Femur (tissue), 1 donor: Measurements from ENCODE around the gene ZNF814.
"Not testable (repeated sequence)": the region's sequence is repeated elsewhere in the genome, so short reads cannot be mapped to it uniquely, and the experiment has no call there.

Source experiments
- DNase-seq: peaks from one replicate; pipeline ENCODE4 v3.0.0-alpha.2; 2017

Gene ZNF814

DNA sequence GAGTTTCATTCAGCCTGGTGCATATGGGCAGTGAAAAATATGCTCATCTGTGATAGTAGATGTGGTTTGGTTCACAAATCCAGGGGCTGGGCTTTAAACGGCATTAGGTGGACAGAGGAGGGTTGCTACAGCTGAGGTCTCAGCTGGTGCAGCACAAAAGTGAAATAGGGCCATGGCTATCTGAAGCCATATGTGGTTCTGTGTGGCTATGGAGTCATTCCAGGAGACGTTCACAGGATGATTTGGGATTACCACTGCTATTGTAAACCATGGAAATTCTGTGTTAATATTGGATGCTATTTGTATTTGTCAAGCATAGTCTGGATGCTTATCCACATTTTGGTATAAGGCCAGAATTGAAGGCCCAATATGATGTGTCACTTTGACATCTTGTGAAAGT, 34.7 kb downstream of the ZNF814 start:
- DNase-seq = not testable (repeated sequence)

DNA sequence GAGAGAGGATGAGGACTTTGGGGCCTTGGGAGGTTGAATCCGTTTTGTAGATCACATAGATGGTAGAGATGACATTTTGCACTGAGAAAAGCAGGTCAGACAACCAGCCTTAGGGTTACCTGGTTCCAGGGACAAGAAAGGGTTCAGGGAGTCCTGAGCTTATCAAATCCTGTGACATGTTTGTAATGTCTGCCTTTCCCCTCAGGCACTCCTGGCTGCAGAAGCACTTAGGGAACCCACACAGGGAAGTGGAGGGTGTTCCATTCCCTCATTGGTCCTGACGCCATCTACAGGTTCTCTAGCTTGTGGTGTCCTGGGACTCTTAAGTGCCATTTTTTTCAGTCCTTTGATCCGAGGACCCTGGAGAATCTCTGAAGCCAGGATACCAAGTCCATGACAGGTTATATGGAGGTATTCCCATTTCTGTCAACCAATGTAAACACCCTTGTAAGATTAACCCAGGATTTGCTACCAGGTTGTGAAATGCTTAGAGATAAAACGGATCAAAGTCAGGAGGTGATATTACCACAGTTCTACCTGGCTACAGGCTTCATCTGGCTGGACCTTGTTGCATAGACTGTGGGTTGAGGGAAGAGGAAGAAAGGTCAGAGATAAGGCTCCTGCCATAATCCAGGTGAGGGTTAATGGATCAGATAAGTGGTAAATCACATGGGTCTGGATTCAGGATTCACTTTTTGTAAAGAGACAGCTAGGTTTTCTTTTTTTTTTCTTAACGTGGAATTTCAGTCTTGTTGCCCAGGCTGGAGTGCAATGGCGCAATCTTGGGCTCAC, 36.8 kb downstream of the ZNF814 start:
- DNase-seq = not testable (repeated sequence)

DNA sequence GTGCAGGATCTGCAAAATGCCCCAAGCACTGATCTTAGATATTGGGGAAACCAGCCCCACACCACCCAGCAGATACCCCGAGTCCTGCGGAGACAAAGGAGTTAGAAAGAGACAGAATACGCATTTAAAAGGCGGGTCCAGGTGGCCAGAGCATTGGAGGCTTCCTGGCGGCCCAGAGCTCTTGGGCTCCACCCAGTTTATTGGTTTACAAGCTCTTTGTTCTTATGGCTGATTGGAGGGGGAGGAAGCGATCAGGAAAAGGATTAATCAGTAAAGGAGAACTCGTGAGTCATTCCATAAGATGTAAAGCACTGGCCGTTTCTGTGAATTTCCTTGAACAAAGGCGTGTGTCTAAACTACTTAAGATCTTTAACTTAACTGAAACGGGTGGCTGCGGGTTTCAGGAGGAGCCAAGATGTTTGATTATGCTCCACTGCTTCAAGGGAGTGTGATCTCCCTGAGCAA, 38.3 kb downstream of the ZNF814 start:
- no peak for DNase-seq

DNA sequence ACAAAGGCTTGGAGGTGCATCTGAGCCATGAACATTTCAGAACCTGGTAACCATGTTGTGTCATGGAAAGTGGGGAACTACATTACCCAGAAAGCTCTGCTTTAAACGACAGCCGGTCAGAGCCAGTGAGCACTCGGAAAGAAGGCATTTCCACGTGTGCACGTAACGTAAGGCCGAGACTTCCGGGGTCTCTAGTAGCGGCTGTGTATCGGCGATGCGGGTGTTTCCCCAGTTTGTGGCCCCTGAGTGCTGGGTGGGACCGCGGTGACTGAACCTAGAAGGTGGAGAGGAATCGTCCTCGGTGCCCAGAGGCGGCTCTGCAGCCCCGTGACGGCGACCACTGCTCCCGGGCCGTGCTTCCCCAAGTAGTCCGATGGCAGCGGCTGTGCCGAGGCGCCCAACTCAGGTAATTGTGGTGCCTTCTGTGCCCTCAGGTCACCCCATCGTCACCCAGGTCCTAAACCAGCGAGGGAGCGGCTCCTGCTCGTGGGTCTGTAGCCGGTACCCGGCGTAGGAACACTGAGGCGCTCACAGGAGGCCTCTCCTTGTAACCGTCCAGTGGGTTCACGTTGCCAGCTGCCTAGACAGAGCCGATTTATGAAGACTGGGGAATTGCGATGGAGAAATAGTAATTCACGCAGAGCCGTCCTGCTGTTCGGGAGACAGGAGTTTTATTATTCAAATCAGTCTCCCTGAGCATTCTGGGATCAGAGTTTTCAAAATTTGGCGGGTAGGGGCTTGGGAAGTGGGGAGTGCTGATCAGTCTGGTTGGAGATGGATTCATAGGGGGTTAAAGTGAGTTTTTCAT, 39.0 kb downstream of the ZNF814 start, which contains the start of gene ZNF587:
ZNF587 (plus strand) TSS at position 194 of the 808 bp plus-strand sequence; CDS start at position 374, 180 bp downstream.
- peak; percentile 86 for DNase-seq

DNA sequence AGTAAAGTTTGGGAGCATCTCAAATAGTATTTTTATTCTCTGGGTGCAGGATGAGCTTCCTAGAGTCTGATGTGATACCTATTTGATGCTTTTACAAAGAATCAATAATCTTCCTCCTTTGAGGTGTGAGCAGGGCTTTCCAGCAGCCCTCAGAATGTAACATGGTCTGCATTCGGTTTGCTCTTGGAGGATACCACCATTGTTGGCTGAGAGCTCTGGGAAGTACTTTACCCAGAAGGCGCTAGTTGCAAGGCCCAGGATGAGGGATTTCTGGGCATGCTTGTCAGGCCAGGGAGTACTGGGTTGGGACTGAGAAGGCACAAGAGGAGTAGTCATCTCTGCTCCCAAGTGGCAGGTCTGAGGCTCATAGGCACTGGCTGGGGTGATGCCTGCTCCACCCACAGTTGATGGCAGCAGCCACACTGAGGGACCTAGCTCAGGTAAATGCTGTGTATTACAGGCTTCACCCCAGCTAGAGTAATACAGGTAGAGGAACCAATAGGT, 39.6 kb downstream of the ZNF814 start:
- DNase-seq = not testable (repeated sequence)

DNA sequence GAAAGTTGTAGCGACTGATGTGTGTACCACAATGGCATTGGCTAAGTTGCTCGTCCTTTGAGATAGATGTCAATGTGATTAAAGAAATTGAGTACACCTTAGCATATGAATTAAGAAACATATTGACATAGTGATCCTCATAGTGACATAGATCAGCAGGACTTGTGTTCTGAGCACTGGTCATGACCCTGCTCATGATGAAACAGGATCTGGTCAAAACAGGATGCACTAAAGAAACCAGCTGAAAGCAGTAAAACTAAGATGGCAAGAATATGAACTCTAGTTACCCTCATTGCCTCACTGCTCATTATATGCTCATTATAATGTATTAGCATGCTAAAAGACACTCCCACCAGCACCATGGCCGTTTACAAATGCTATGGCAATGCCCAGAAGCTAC, 41.7 kb downstream of the ZNF814 start:
- not testable (repeated sequence) for DNase-seq

DNA sequence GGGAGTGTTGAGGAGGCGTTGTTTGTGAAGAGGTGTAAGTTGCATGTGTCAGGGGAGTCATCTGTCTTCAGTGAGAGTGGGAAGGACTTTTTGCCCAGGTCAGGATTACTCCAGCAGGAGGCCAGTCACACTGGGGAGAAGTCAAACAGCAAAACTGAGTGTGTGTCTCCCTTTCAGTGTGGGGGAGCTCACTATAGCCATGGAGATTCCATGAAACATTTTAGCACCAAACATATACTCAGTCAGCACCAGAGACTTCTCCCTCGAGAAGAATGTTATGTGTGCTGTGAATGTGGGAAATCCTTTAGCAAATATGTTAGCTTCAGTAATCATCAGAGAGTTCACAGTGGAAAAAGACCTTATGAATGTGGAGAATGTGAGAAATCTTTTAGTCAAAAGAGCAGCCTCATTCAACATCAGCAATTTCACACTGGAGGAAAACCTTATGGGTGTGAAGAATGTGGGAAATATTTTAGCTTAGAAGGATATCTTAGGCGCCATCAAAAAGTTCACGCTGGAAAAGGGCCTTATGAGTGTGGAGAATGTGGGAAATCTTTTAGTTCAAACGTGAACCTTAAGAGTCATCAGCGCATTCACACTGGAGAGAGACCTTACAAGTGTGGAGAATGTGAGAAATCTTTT, 47.6 kb downstream of the ZNF814 start:
- DNase-seq = no peak

DNA sequence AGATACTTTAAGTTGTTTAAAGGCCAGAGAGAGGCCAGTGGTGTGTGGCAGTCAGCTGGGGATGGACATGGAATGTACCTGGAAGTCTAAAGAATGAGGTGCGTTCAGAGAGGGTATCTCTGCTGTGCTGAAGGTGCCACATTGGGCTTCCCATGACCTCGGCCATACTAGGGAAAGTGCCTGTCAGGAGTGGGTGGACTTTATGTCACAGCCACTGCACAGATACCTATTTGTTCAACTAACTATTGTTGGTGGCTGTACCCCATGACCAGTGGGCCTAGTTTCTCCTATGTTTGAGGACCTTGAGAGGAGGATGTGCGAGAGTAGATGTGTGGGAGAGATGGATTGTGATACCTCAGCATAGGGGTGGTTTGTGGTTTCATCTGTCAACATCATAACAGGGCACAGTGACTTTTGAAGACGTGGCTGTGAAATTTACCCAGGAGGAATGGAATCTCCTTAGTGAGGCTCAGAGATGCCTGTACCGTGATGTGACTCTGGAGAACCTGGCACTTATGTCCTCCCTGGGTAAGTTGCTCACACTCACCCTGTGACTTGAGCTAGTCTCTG, 50.1 kb downstream of the ZNF814 start:
- not testable (repeated sequence) for DNase-seq

DNA sequence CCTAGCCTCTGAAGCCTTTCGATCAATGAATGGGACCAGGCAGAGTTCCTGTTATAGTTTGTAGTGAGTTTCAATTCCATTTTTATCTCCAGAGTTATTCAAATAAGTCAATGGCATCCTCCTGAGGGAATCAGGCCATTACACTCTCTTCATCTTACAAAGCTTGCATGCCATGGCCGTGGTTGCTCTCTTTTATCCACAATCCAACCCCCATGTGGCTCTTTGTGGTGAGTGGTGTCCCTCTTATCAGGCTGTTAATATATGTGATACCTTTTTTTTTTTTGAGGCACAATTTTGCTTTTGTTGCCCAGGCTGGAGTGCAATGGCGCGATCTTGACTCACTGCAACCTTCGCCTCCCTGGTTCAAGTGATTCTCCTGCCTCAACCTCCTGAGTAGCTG, 51.8 kb downstream of the ZNF814 start:
- not testable (repeated sequence) for DNase-seq

DNA sequence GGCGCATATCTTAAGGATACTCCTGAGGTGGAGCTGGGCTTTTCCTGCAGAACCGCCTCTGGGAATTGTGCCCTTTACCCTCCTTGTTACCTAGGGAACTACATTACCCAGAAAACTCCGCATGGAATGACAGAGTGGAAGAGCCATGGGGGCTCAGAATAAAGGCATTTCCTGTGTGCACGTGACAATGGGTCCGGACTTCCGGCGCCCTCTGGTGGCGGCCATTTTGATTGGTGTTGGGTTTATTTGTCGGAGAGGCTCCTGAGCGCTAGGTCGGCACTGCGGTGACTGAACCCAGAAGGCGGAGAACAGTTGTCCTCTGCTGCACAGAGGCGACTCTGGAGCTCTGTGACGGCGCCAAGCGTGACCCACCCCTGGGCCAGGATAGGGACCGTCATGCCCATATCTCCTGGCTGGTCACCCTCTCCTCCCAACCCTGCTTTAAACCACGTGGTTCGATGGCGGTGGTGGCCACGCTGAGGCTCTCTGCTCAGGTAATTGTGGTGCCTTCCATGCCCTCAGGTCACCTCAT, 58.7 kb downstream of the ZNF814 start, which contains the start of gene ZNF587B:
ZNF587B (plus strand) TSS at position 229 of the 532 bp plus-strand sequence; CDS start at position 459, 230 bp downstream.
- peak; percentile 72 for DNase-seq

DNA sequence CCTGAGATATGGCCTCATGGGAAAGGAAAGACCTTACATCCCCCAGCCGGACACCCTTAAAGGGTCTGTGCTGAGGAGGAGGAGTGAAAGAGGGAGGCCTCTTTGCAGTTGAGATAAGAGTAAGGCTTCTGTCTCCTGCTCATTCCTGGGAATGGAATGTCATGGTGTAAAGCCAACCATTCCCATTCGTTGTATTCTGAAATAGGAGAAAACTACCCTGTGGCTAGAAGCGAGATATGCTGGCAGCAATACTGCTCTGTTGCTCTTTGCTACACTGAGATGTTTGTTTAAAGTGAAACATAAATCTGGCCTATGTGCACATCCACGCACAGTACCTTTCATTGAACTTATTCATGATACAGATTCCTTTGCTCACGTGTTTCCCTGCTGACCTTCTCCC, 59.5 kb downstream of the ZNF814 start:
- DNase-seq = no peak

DNA sequence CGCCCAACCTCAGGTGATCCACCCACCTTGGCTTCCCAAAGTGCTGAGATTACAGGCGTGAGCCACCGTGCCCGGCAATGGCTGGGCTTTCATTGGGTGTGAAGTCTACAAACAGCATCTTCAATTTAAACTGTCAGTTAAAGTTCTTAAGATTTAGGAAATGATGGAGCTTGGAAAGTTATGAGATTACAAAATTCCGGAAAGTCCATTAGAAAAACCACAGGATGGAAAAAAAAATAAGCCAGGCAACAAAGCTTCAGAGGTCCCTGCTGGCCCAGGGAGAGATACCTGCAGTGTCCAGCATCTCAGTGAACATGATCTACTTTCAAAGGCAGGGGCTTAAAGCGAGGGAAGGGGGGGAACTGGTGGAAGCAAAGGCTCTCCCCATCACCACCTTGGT, 63.3 kb downstream of the ZNF814 start:
- DNase-seq = no peak

DNA sequence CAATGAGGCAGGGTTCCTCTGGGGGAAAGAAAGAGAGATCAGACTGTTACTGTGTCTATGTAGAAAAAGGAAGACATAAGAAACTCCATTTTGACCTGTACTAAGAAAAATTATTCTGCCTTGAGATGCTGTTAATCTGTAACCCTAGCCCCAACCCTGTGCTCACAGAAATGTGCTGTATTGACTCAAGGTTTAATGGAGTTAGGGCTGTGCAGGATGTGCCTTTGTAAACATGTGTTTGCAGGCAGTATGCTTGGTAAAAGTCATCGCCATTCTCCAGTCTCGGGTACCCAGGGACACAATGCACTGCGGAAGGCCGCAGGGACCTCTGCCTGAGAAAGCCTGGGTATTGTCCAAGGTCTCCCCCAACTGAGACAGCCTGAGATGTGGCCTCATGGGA, 65.2 kb downstream of the ZNF814 start:
- not testable (repeated sequence) for DNase-seq

DNA sequence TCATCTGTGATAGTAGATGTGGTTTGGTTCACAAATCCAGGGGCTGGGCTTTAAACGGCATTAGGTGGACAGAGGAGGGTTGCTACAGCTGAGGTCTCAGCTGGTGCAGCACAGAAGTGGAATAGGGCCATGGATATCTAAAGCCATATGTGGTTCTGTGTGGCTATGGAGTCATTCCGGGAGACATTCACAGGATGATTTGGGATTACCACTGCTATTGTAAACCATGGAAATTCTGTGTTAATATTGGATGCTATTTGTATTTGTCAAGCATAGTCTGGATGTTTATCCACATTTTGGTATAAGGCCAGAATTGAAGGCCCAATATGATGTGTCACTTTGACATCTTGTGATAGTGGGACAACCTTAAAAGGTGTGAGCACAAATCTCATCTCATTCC, 65.7 kb downstream of the ZNF814 start:
- DNase-seq = not testable (repeated sequence)

DNA sequence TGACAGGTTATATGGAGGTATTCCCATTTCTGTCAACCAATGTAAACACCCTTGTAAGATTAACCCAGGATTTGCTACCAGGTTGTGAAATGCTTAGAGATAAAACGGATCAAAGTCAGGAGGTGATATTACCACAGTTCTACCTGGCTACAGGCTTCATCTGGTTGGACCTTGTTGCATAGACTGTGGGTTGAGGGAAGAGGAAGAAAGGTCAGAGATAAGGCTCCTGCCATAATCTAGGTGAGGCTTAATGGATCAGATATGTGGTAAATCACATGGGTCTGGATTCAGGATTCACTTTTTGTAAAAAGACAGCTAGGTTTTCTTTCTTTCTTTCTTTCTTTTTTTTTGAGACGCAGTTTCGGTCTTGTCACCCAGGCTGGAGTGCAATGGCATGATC, 67.3 kb downstream of the ZNF814 start:
- not testable (repeated sequence) for DNase-seq

DNA sequence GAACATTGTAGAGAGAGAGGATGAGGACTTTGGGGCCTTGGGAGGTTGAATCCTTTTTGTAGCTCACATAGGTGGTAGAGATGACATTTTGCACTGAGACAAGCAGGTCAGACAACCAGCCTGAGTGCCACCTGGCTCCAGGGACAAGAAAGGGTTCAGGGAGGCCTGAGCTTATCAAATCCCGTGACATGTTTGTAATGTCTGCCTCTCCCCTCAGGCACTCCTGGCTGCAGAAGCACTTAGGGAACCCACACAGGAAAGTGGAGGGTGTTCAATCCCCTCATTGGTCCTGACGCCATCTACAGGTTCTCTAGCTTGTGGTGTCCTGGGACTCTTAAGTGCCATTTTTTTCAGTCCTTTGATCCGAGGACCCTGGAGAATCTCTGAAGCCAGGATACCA, 67.7 kb downstream of the ZNF814 start:
- not testable (repeated sequence) for DNase-seq

DNA sequence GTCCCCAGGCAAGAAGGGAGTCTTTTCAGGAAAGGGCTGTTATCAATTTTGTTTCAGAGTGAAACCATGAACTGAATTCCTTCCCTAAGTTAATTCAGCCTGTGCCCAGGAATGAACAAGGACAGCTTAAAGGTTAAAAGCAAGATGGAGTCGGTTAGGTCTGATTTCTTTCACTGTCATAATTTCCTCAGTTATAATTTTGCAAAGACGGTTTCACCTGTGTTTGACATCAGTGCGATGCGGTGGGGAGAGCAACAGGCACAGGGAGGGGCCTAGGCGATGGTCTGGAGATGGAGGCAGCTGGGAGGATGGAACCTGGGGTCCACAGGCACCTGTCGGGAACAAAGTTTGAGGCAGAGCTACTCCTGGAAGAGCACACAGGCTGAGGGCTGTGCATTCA, 68.2 kb downstream of the ZNF814 start:
- DNase-seq = no peak

DNA sequence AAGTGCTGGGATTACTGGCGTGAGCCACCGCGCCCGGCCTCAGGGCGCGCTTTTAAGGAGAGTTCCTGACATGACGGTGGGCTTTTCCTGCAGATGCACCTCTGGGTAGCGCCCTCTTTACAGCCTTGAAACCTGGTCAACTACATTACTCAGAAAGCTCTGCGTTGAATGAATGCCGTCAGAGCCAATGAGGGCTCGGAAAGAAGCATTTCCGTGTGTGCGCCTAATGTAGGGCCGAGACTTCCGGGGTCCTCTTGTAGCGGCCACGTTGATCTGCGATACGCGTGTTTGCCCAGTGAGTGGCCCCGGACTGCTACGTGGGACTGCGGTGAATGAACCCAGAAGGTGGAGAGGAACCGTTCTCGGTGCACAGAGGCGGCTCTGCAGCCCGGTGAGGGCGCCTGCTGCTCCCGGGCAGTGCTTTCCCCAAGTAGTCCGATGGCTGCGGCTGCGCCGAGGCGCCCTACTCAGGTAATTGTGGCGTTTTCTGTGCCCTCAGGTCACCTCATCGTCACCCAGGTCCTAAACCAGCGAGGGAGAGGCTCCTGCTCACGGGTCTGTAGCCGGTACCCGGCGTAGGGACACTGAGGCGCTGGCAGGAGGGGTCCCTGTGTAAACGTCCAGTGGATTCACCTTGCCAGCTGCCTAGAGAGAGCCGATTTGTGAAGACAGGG, 69.2 kb downstream of the ZNF814 start:
- DNase-seq = peak; percentile 94

DNA sequence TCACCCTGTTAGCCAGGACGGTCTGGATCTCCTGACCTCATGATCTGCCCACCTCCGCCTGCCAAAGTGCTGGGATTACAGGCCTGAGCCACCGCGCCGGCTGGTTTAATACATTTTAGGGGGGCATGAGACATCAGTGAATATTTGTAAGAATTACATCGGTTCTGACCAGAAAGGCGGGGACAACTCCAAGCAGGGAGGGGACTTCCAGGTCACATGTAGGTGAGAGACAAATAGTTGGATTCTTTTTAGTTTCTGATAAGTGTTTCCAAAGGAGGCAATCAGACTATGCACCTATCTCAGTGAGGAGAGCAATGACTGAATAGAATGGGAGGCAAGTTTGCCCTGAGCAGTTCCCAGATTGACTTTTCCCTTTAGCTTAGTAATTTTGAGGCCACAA, 70.5 kb downstream of the ZNF814 start:
- no peak for DNase-seq

DNA sequence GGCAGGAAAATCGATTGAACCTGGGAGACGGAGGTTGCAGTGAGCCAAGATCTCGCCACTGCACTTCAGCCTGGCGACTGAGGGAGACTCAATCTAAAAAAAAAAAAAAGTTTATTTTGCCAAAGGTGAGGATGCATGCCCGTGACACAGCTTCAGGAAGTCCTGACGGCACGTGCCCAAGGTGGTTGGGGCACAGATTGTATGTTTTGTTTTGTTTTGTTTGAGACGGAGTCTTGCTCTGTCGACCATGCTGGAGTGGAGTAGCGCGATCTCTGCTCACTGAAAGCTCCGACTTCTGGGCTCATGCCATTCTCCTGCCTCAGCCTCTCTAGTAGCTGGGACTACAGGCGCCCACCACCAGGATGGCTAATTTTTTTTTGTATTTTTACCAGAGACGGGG, 70.9 kb downstream of the ZNF814 start:
- DNase-seq = no peak

DNA sequence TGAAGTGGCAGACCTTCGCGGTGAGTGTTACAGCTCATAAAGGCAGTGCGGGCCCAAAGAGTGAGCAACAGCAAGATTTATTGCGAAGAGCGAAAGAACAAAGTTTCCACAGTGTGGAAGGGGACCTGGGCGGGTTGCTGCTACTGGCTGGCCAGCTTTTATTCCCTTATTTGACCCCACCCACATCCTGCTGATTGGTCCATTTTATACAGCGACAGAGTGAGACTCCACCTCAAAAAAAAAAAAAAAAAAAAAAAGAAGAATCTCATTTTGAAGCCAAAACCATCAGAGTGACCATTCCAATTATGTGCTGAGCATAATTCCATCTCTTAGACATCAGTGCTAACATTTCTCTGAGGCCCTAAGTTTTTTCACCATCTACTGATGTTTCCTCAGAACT, 72.2 kb downstream of the ZNF814 start:
- DNase-seq = no peak
